Prostate gland (tissue), 2 donors: ENCODE measurements around the gene IGSF8. TPM values are rescaled to one million over a fixed set of nuclear protein-coding genes. Genes with fewer than 3 reads are reported as not detected.
A peak's percentile ranks its signal among the peaks of the same experiment; 100 is the strongest.

Source experiments
- DNase-seq: peaks from one replicate; pipeline ENCODE4 v3.0.0-alpha.2; 2019; ENCODE audit warnings: low spot score
- H3K27ac ChIP-seq, 2 donors: fragments of 200-600 bp; sonication (generic); 2 replicates each; pipeline ENCODE4 v1.5.1; 2017 to 2019
- H3K27me3 ChIP-seq: fragments of 200-600 bp; sonication (generic); replicated peaks from 2 replicates; pipeline ENCODE4 v1.5.1; 2019; ENCODE audit not compliant: insufficient read depth
- H3K36me3 ChIP-seq, 2 donors: fragments of 200-600 bp; sonication (generic); 1 replicate in 1 of 2; 2 replicates in 1 of 2; pipeline versions ENCODE4 v1.5.1 to v1.8.1; 2017 to 2019
- H3K4me1 ChIP-seq: fragments of 200-600 bp; sonication (generic); replicated peaks from 2 replicates; pipeline ENCODE4 v1.5.1; 2019
- H3K4me3 ChIP-seq, 2 donors: fragments of 200-600 bp; sonication (generic); 2 replicates each; pipeline ENCODE4 v1.5.1; 2017 to 2019
- H3K9me3 ChIP-seq: fragments of 200-600 bp; sonication (generic); 2 replicates; pipeline ENCODE4 v1.5.1; 2017
- POLR2A ChIP-seq: fragments of 450-650 bp; IDR thresholded peaks from one replicate; pipeline ENCODE4 v1.6.1; 2016; ENCODE audit warnings: antibody characterized with exemption, mild to moderate bottlenecking
- POLR2AphosphoS5 ChIP-seq: sonication (generic); formaldehyde crosslinking; IDR thresholded peaks from one replicate; pipeline ENCODE4 v1.6.1; 2017; ENCODE audit warnings: antibody characterized with exemption
- WGBS: methylation state at CpG from one replicate; pipeline ENCODE4 v1.1.5; 2018; 5-methylcytosine and 5-hydroxymethylcytosine counted together
- intact Hi-C: fragments of 100-400 bp; cut with DNase I; formaldehyde crosslinking; loops from one replicate; pipeline ENCODE4 v1.14.2; 2022
- total RNA-seq, 2 donors: library from RNA; depleted of rRNA; stranded (reverse); fragments of >200 nt; gene quantifications; one replicate each; pipeline ENCODE4 v1.1.0, GENCODE V29; 2016
- TF ChIP-seq, protein P1 (sequence below), 4 experiments: fragments of 200-600 bp in 2 of 4; fragments of 450-650 bp in 2 of 4; sonication (generic) in 2 of 4; IDR thresholded peaks; 1 replicate in 3 of 4; 2 replicates in 1 of 4; pipeline ENCODE4 v1.5.1; 2016 to 2019; ENCODE audit warnings: antibody characterized with exemption in 4 of 4, mild to moderate bottlenecking in 2 of 4, moderate library complexity in 2 of 4

IGSF8 gene
- total RNA-seq, 2 donors from 2014 or later: 35.9 to 101 TPM

DNA sequence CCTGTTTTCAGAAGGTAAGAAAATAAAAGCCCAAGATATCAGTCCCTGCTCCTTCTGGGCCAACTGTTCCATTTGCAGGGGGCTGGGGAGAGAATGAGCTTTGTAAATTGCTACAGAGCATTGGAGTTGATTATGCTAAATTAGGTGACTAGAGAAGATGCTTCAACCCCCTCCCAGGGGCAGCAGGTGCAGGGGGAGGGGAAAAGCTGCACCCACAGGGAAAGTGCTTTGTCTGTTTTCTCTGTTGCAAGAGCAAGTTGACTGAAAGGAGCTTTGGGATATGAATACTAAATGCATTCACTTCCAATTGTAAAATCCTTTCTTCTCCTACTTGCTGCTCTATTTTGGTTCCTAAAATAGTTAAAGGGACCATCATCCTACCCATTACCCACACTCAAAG, 50.1 kb downstream of the IGSF8 start:
- no peak overlapping the region for H3K4me3 ChIP-seq
- TF ChIP-seq POLR2AphosphoS5 (no peak), POLR2A (no peak)
- TF ChIP-seq, protein P1, sequence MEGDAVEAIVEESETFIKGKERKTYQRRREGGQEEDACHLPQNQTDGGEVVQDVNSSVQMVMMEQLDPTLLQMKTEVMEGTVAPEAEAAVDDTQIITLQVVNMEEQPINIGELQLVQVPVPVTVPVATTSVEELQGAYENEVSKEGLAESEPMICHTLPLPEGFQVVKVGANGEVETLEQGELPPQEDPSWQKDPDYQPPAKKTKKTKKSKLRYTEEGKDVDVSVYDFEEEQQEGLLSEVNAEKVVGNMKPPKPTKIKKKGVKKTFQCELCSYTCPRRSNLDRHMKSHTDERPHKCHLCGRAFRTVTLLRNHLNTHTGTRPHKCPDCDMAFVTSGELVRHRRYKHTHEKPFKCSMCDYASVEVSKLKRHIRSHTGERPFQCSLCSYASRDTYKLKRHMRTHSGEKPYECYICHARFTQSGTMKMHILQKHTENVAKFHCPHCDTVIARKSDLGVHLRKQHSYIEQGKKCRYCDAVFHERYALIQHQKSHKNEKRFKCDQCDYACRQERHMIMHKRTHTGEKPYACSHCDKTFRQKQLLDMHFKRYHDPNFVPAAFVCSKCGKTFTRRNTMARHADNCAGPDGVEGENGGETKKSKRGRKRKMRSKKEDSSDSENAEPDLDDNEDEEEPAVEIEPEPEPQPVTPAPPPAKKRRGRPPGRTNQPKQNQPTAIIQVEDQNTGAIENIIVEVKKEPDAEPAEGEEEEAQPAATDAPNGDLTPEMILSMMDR (IDR thresholded peaks at IDR 0.05): no peak
- H3K27ac ChIP-seq: no peak overlapping the region
- intact Hi-C loops: loop anchor here (5.0 kb wide), 1 partner anchor 34 kb away; the partner anchor contains the start of gene KCNJ9
- no peaks in the 10 kb centered on the region for H3K27me3 ChIP-seq
- DNase-seq: no peak
- H3K9me3 ChIP-seq: no peaks in the 10 kb centered on the region
- H3K4me1 ChIP-seq: no peaks in the 10 kb centered on the region
- no peaks in the 10 kb centered on the region for H3K36me3 ChIP-seq

DNA sequence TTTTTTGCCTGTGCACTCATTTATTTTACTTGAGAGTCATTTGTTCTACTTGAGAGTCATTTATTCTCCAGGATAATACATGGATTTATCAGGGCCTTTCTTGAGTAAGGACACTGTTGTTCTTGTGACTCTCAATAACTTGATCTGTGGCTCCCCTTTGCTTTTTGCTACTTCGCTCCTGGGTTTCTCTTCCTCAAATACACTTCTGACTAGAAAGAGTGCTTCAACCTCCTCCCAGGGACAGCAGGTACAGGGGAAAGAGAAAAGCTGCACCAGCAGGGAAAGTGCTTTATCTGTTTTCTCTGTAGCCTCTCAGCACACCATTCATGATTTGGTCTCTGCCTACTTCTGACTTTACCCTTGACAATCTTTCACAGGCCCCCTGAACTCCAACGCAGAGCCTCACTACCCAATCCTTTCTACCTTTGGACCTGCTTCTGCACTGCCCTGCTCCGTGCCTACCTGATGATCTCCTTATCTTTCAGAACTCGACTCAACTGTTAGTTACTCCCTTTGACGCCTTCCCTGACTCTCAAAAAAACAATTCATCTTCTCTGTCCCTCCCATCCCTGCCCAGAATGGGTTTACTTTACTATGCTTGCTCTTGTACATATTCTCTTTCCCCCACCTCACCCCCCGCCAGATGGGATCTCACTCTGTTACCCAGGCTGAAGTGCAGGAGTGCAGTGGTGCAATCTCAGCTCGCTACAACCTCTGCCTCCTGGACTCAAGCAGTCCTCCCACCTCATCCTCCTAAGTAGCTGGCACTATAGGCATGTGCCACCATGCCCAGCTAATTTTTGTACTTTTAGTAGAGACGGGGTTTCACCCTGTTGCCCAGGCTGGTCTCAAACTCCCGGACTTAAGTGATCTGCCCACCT, 51.1 kb downstream of the IGSF8 start:
- intact Hi-C loops: loop anchor here (5.0 kb wide), 1 partner anchor 35 kb away; the partner anchor contains the start of gene KCNJ9
- no peak for DNase-seq
- no peak for TF ChIP-seq POLR2A
- TF ChIP-seq POLR2AphosphoS5: no peak
- TF ChIP-seq, protein P1 (IDR thresholded peaks at IDR 0.05): no peak
- no peaks in the 10 kb centered on the region for H3K4me1 ChIP-seq
- H3K27ac ChIP-seq: no peak overlapping the region
- H3K27me3 ChIP-seq: no peaks in the 10 kb centered on the region
- WGBS: 71% methylated on average over 9 of the region's 9 CpGs
- no peak overlapping the region for H3K4me3 ChIP-seq
- no peaks in the 10 kb centered on the region for H3K36me3 ChIP-seq
- no peaks in the 10 kb centered on the region for H3K9me3 ChIP-seq

DNA sequence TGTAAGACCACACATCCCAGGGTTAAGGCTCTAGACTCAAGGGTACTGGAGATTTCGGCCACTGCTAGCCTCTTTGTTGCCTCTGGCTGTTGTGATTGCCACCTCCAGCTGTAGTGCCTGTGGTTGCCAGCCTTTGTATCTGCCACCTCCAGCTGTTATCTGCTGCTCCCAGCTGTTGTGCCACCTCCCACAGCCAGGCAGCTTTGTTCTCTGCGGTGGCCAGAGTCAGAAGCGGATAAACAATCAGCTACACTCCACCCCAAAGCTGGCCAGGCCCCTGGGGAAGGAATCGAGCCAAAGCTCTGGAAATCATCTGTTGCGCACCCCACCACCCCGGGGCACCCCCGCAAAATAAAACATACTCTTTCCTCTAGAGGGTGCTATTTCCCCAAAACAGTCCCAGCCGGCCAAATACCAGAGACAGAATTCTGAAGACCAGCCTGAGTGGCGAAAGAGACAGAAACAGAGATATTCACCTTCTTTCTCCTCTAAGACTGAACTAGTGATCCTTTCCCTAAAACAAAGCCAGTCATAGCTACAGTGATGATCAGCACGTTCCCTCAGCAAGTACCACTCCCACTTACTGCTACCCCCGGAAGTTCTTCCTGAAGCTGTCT, 51.8 kb downstream of the IGSF8 start:
- 4% methylated on average over 11 of the region's 11 CpGs for WGBS
- H3K36me3 ChIP-seq: no peaks in the 10 kb centered on the region
- H3K9me3 ChIP-seq: no peaks in the 10 kb centered on the region
- no peaks in the 10 kb centered on the region for H3K27me3 ChIP-seq
- no peak overlapping the region for H3K4me3 ChIP-seq
- peak; percentile 5 for DNase-seq
- no peak overlapping the region for H3K27ac ChIP-seq
- H3K4me1 ChIP-seq: no peaks in the 10 kb centered on the region
- TF ChIP-seq, protein P1 (IDR thresholded peaks at IDR 0.05): peak in 3 of 4 experiments; percentile 59 to 68 (median 60)
- TF ChIP-seq POLR2A: no peak
- intact Hi-C loops: loop anchor here (5.0 kb wide), 1 partner anchor 36 kb away; the partner anchor contains the start of gene KCNJ9

DNA sequence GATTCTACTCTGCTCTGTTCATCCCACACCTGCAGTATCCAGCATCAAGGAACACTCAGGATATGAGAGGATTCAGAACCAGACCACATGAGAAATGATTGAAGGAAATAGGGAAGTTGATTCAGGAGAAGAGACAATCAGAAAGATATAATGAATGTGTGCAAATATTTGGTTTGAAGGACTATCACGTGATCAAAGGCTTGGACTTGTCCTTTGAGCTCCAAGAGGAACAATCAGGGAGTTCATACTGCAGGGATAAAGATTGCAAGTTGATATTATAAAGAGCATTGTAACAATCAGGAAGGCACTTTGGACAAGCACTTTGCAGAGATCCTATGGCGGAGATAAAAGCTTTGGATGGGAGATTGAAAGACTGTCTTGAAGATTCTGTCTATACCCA, 52.8 kb downstream of the IGSF8 start:
- 43% methylated on average over 2 of the region's 2 CpGs for WGBS
- intact Hi-C loops: loop anchor here (5.0 kb wide), 1 partner anchor 37 kb away; the partner anchor contains the start of gene KCNJ9

More for the DNA sequence above, 52.8 kb downstream of the IGSF8 start:
- no peak for DNase-seq
- Histone ChIP-seq H3K36me3 (no peaks in the 10 kb centered on the region), H3K4me3 (no peak overlapping the region), H3K27ac (no peak overlapping the region), H3K9me3 (no peaks in the 10 kb centered on the region), H3K4me1 (no peaks in the 10 kb centered on the region), H3K27me3 (no peaks in the 10 kb centered on the region)
- TF ChIP-seq POLR2A (no peak), POLR2AphosphoS5 (peak; percentile 14)
- TF ChIP-seq, protein P1 (IDR thresholded peaks at IDR 0.05): no peak
